NCI-H1694 treated with DMSO at 0.1 percent for 48 hours (cell line): ENCODE results near the gene PANK3.
"Not testable (repeated sequence)": the region's sequence is repeated elsewhere in the genome, so short reads cannot be mapped to it uniquely, and the experiment has no call there.

Source experiments
- DNase-seq: peaks from one replicate; lab custom pipeline; 2025; lab: John Stamatoyannopoulos, UW

PANK3 gene

GRCh38 chr5:168552146-168552545 is 27.0 kb downstream of the PANK3 start:
- no peak for DNase-seq

GRCh38 chr5:168550656-168551055 is 28.5 kb downstream of the PANK3 start:
- no peak for DNase-seq

GRCh38 chr5:168549554-168549953 is 29.6 kb downstream of the PANK3 start:
- no peak for DNase-seq

- no peak for DNase-seq
Observed at GRCh38 chr5:168537176-168537575, 42.0 kb downstream of the PANK3 start.

- not testable (repeated sequence) for DNase-seq
Observed at GRCh38 chr5:168534351-168534750, 44.8 kb downstream of the PANK3 start.

GRCh38 chr5:168531987-168532864 is 46.9 kb downstream of the PANK3 start:
- no peak for DNase-seq

- no peak for DNase-seq
Observed at GRCh38 chr5:168531191-168531590, 48.0 kb downstream of the PANK3 start.

- no peak for DNase-seq
Observed at GRCh38 chr5:168530621-168531150, 48.5 kb downstream of the PANK3 start.

GRCh38 chr5:168529374-168530234 is 49.6 kb downstream of the PANK3 start:
- DNase-seq, result no peak

- DNase-seq, result no peak
Observed at GRCh38 chr5:168528521-168529373, 50.4 kb downstream of the PANK3 start, which contains the start of gene FBLL1. Gene FBLL1, plus strand, starts transcription at chr5:168529305. Its CDS starts 200 bp downstream, at chr5:168529505.

GRCh38 chr5:168527756-168528295 is 51.3 kb downstream of the PANK3 start:
- DNase-seq, result no peak

- no peak for DNase-seq
Observed at GRCh38 chr5:168525856-168526255, 53.3 kb downstream of the PANK3 start.

GRCh38 chr5:168513861-168514428 is 65.2 kb downstream of the PANK3 start:
- DNase-seq, result no peak

- DNase-seq, result no peak
Observed at GRCh38 chr5:168502563-168503237, 76.5 kb downstream of the PANK3 start.
